Stimulated activated CD8-positive, alpha-beta memory T cell treated with anti-CD3 and anti-CD28 coated beads, Interleukin-7, amount 100 ng/mL, for 1 hour (primary cell): ENCODE data around the gene WDR26.
"Not testable (repeated sequence)": the region's sequence is repeated elsewhere in the genome, so short reads cannot be mapped to it uniquely, and the experiment has no call there.

Experiments
- DNase-seq, 2 donors: peaks; one replicate each; pipeline ENCODE4 v3.0.0-alpha.2; 2020; ENCODE audit warnings: low read depth in 2 of 2

Gene WDR26

GRCh38 chr1:224349716-224350115 lies 84.9 kb downstream of the WDR26 start:
- DNase-seq, result not testable (repeated sequence)

- no peak for DNase-seq
Measured at GRCh38 chr1:224348137-224348536, 86.5 kb downstream of the WDR26 start.

DNA sequence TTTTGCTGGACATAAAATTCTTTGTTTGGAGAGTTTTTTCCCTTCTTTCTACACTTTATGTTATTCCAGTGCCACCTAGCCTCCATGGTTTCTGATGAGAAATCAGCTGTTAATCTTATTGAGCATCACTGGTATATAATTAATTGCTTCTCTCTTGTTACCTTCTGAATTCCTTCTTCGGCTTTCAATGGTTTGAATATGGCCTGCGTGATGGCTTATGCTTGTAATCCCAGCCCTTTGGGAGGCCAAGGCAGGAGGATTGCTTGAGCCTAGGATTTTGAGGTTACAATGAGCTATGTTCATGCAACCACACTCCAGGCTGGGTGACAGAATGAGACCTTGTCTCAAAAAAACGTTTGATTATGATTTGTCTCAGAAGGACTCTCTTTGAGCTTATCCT lies 90.9 kb downstream of the WDR26 start:
- no peak for DNase-seq

- not testable (repeated sequence) for DNase-seq
Measured at GRCh38 chr1:224340453-224341384, 93.9 kb downstream of the WDR26 start.

GRCh38 chr1:224339442-224340033 lies 95.1 kb downstream of the WDR26 start:
- DNase-seq, result no peak

- no peak for DNase-seq
Measured at GRCh38 chr1:224338150-224338838, 96.3 kb downstream of the WDR26 start.
